Activated CD4-positive, alpha-beta memory T cell treated with anti-CD3 and anti-CD28 coated beads for 36 hours (primary cell): ENCODE measurements around the gene SARS1. TPM values are rescaled to one million over a fixed set of nuclear protein-coding genes. Genes with fewer than 3 reads are reported as not detected.

Source experiments
- CTCF ChIA-PET: fragments of 350-600 bp; sonication (Branson Sonifier 250); formaldehyde crosslinking; loops from one replicate; lab custom pipeline; 2021; ENCODE audit warnings: antibody characterized with exemption, inconsistent platforms; lab: Charles Lee
- POLR2A ChIA-PET: fragments of 350-600 bp; sonication (Branson Sonifier 250); formaldehyde crosslinking; loops from one replicate; lab custom pipeline; 2021; ENCODE audit warnings: antibody characterized with exemption; lab: Charles Lee
- DNase-seq: peaks from one replicate; pipeline ENCODE4 v3.0.0-alpha.2; 2020
- H3K27ac Mint-ChIP-seq: one replicate; pipeline ENCODE4 v1.8.0; 2021; ENCODE audit warnings: mixed read lengths
- H3K27me3 Mint-ChIP-seq: one replicate; pipeline ENCODE4 v1.8.0; 2021; ENCODE audit warnings: mixed read lengths
- H3K36me3 Mint-ChIP-seq: one replicate; pipeline ENCODE4 v1.8.0; 2021; ENCODE audit warnings: mixed read lengths
- H3K4me1 Mint-ChIP-seq: one replicate; pipeline ENCODE4 v1.8.0; 2021; ENCODE audit warnings: low read depth, mixed read lengths
- H3K4me3 Mint-ChIP-seq: one replicate; pipeline ENCODE4 v1.8.0; 2021; ENCODE audit warnings: mild to moderate bottlenecking, mixed read lengths
- H3K9me3 Mint-ChIP-seq: one replicate; pipeline ENCODE4 v1.8.0; 2021; ENCODE audit warnings: mixed read lengths
- intact Hi-C: fragments of 100-400 bp; cut with micrococcal nuclease; formaldehyde crosslinking; loops from one replicate; pipeline ENCODE4 v1.15.1; 2023
- total RNA-seq, 2 experiments: library from RNA; stranded (reverse); gene quantifications; one replicate each; pipeline ENCODE4 v1.2.3, GENCODE V29; 2021

The SARS1 gene
- total RNA-seq, 2 experiments from 2014 or later = 245 to 251 TPM

DNA sequence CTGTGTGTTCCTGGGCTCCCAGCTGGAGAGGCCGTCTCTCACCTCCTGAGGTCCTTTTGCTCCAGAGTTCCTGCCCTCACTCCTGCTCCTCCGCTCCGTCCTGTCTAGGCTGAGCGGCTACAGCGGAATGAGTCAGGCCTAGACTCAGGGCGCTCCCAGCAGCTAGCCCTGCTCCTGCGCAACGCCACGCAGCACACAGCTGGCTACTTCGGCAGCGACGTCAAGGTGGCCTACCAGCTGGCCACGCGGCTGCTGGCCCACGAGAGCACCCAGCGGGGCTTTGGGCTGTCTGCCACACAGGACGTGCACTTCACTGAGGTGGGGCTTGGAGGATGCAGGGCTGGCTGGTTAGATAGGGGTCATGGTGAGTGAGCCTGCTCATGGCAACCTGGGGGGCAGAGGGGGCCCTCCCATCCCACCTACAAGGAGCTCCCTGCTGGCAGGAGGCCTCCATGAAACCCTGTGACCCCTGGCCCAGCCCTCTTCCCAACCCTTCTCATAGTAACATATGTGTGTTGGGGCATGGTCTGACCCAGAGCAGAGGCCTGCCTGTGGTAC lies 54.1 kb downstream of the SARS1 start:
- DNase-seq = no peak
- H3K36me3 Mint-ChIP-seq = no peaks in the 10 kb centered on the region
- no peak overlapping the region for H3K27ac Mint-ChIP-seq
- ChIA-PET CTCF (interaction anchor here (0.8 to 6.5 kb wide), 4 partner anchors 12 to 264 kb away, joined by 3 to 72 read pairs (median 10); partner anchors contain the start of genes PSRC1 and SORT1), POLR2A (no interaction called here)
- no peaks in the 10 kb centered on the region for H3K9me3 Mint-ChIP-seq
- H3K27me3 Mint-ChIP-seq = no peaks in the 10 kb centered on the region
- peaks cover 1% of the 10 kb centered on the region for H3K4me1 Mint-ChIP-seq
- no peak overlapping the region for H3K4me3 Mint-ChIP-seq
- intact Hi-C loops = no loop called here

DNA sequence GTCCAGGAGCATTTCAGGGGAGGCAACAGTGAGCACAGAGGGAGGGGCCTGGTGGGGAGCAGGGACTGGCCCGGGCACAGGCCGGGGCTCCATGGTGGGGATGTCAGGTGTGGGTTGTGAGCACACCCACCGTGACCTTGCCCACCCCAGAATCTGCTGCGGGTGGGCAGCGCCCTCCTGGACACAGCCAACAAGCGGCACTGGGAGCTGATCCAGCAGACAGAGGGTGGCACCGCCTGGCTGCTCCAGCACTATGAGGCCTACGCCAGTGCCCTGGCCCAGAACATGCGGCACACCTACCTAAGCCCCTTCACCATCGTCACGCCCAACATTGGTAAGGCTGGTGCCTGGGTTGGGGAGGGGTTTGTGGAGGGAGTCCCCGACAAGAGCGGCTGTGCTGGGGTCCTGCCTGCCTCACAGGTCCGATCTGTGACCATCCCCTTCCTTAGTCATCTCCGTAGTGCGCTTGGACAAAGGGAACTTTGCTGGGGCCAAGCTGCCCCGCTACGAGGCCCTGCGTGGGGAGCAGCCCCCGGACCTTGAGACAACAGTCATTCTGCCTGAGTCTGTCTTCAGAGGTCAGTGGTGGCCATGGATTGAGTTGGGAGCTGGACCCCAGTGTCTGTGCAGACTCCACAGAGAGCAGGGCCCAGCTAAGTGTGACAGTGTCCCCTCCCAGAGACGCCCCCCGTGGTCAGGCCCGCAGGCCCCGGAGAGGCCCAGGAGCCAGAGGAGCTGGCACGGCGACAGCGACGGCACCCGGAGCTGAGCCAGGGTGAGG lies 54.9 kb downstream of the SARS1 start:
- Mint-ChIP-seq H3K36me3 (no peaks in the 10 kb centered on the region), H3K27ac (no peak overlapping the region), H3K4me3 (no peak overlapping the region), H3K4me1 (no peaks in the 10 kb centered on the region), H3K9me3 (no peaks in the 10 kb centered on the region), H3K27me3 (no peaks in the 10 kb centered on the region)
- no peak for DNase-seq
- ChIA-PET CTCF (interaction anchor here (0.6 to 6.5 kb wide), 6 partner anchors 11 to 264 kb away, joined by 3 to 72 read pairs (median 3); partner anchors contain the start of genes PSRC1 and SORT1), POLR2A (no interaction called here)
- intact Hi-C loops = no loop called here

DNA sequence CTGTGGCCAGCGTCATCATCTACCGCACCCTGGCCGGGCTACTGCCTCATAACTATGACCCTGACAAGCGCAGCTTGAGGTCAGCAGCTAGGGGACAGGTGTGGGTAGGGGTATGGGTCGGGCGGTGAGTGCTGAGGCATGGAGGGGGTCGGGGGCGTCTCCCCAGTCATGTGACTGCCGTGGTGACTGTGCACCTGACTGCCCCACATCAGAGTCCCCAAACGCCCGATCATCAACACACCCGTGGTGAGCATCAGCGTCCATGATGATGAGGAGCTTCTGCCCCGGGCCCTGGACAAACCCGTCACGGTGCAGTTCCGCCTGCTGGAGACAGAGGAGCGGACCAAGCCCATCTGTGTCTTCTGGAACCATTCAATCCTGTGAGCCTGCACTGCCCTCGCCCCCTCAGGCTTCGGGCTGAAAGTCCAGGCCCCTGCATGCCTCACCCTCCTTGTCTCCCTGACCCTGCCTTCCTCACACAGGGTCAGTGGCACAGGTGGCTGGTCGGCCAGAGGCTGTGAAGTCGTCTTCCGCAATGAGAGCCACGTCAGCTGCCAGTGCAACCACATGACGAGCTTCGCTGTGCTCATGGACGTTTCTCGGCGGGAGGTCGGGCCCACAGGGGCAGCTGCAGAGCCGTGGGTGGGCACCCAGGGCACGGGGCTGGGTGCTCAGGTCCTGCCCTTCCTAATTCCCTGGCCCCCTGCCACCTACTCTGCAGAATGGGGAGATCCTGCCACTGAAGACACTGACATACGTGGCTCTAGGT lies 55.7 kb downstream of the SARS1 start:
- intact Hi-C loops = no loop called here
- DNase-seq = no peak
- no peaks in the 10 kb centered on the region for H3K36me3 Mint-ChIP-seq
- no peaks in the 10 kb centered on the region for H3K27me3 Mint-ChIP-seq
- ChIA-PET CTCF (interaction anchor here (0.9 kb wide), 1 partner anchor 129 kb away, joined by 3 read pairs; the partner anchor contains the start of gene SORT1), POLR2A (no interaction called here)
- no peaks in the 10 kb centered on the region for H3K9me3 Mint-ChIP-seq
- no peaks in the 10 kb centered on the region for H3K4me1 Mint-ChIP-seq
- no peak overlapping the region for H3K4me3 Mint-ChIP-seq
- no peak overlapping the region for H3K27ac Mint-ChIP-seq

DNA sequence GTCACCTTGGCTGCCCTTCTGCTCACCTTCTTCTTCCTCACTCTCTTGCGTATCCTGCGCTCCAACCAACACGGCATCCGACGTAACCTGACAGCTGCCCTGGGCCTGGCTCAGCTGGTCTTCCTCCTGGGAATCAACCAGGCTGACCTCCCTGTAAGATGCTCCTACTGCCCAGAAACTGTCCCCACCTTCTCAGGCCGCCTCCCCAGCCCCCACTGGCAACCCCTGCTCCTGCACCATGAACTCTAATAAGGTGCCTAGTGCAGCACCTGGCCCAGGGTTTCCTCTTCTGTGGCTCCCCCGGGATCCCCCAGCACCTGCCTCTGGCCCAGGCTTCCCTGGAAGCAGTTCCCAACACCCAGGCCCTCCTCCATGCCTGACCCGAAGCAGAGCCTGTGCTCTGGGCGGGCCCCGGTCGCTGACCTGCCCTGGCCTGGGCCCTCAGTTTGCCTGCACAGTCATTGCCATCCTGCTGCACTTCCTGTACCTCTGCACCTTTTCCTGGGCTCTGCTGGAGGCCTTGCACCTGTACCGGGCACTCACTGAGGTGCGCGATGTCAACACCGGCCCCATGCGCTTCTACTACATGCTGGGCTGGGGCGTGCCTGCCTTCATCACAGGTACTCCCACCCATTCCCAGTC lies 56.4 kb downstream of the SARS1 start:
- Mint-ChIP-seq H3K27me3 (no peaks in the 10 kb centered on the region), H3K4me3 (no peak overlapping the region), H3K36me3 (no peaks in the 10 kb centered on the region), H3K9me3 (no peaks in the 10 kb centered on the region), H3K27ac (no peak overlapping the region), H3K4me1 (no peaks in the 10 kb centered on the region)
- ChIA-PET CTCF (no interaction called here), POLR2A (no interaction called here)
- no peak for DNase-seq
- intact Hi-C loops = loop anchor here (10.0 kb wide), 1 partner anchor 65 kb away; no protein-coding TSS in a partner anchor

DNA sequence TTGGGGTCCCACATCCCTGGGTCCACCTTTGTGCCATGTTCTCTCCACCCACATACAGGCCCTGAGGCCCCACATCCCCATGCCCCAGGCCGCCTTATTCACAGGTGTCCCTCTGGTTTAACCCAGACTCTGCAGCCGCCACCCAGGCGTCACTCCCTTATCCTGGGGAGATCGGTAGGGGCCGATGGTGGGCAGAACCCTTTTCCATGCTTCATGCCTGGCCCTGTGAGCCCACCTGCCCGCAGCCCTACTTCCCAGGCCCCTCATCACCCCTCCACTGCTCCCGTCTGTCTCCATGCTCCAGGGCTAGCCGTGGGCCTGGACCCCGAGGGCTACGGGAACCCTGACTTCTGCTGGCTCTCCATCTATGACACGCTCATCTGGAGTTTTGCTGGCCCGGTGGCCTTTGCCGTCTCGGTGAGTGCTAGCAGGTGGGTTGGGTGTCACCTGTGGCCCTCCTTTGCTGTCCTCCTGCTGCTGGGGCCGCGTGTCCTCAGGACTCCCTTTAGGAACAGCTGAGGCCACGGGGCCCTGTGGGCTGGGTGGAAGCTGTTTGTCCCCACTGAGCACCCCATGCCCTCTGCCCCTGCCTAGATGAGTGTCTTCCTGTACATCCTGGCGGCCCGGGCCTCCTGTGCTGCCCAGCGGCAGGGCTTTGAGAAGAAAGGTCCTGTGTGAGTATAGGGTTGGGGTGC lies 57.1 kb downstream of the SARS1 start:
- H3K4me1 Mint-ChIP-seq = no peaks in the 10 kb centered on the region
- H3K27me3 Mint-ChIP-seq = no peaks in the 10 kb centered on the region
- ChIA-PET CTCF (no interaction called here), POLR2A (no interaction called here)
- no peak overlapping the region for H3K27ac Mint-ChIP-seq
- no peaks in the 10 kb centered on the region for H3K36me3 Mint-ChIP-seq
- H3K4me3 Mint-ChIP-seq = no peak overlapping the region
- intact Hi-C loops = loop anchor here (10.0 kb wide), 1 partner anchor 66 kb away; no protein-coding TSS in a partner anchor
- no peaks in the 10 kb centered on the region for H3K9me3 Mint-ChIP-seq
- no peak for DNase-seq

DNA sequence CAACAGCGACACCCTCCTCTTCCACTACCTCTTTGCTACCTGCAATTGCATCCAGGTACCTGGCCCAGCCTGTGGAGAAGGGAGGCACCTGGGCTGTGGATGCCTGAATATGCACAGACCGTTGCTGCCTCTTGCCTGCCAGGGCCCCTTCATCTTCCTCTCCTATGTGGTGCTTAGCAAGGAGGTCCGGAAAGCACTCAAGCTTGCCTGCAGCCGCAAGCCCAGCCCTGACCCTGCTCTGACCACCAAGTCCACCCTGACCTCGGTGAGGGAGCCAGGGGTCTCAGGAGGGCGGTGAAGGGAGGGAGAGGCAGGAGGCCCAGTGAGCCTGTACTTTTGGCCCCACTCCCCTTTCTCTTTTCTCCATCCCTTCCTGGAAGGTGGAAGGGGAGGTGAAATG lies 57.7 kb downstream of the SARS1 start:
- Mint-ChIP-seq H3K4me3 (no peak overlapping the region), H3K9me3 (no peaks in the 10 kb centered on the region), H3K27me3 (no peaks in the 10 kb centered on the region), H3K4me1 (no peaks in the 10 kb centered on the region), H3K27ac (no peak overlapping the region), H3K36me3 (no peaks in the 10 kb centered on the region)
- CTCF ChIA-PET = no interaction called here
- intact Hi-C loops = loop anchor here (10.0 kb wide), 1 partner anchor 67 kb away; no protein-coding TSS in a partner anchor
- no peak for DNase-seq
- POLR2A ChIA-PET = no interaction called here

DNA sequence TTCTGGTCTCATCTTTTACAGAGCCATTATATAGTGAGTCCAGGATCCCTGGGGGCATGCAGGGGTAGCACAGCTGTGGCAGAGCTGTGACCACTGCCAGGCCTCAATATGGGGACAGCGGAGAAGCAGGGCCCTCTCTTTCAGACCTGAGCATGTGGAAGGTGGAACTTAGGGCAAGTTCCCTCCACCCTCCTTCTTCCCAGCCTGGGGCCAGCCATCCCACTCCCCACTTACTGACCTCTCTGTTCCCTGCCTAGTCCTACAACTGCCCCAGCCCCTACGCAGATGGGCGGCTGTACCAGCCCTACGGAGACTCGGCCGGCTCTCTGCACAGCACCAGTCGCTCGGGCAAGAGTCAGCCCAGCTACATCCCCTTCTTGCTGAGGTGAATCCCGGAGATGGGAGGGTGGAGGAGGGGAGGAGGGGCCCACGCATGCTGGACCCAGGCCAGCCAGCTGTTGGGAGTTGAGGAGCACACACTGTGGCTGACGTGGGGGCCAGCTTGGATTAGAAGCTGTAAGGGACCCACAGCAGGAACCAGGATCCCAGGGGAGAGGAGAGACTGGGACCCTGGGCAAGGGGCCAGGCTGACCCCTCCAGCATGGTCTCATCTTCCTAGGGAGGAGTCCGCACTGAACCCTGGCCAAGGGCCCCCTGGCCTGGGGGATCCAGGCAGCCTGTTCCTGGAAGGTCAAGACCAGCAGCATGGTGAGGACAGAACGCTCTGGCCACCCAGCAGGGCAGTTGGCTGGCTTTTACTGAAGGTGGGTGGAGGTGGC lies 58.5 kb downstream of the SARS1 start:
- POLR2A ChIA-PET = no interaction called here
- Mint-ChIP-seq H3K4me3 (no peak overlapping the region), H3K4me1 (peaks cover 2% of the 10 kb centered on the region), H3K36me3 (no peaks in the 10 kb centered on the region), H3K9me3 (no peaks in the 10 kb centered on the region), H3K27me3 (no peaks in the 10 kb centered on the region), H3K27ac (no peak overlapping the region)
- CTCF ChIA-PET = interaction anchor here (0.6 kb wide), 1 partner anchor 40 kb away, joined by 3 read pairs; no protein-coding TSS in a partner anchor
- intact Hi-C loops = loop anchor here (10.0 kb wide), 1 partner anchor 67 kb away; no protein-coding TSS in a partner anchor
- DNase-seq = no peak

DNA sequence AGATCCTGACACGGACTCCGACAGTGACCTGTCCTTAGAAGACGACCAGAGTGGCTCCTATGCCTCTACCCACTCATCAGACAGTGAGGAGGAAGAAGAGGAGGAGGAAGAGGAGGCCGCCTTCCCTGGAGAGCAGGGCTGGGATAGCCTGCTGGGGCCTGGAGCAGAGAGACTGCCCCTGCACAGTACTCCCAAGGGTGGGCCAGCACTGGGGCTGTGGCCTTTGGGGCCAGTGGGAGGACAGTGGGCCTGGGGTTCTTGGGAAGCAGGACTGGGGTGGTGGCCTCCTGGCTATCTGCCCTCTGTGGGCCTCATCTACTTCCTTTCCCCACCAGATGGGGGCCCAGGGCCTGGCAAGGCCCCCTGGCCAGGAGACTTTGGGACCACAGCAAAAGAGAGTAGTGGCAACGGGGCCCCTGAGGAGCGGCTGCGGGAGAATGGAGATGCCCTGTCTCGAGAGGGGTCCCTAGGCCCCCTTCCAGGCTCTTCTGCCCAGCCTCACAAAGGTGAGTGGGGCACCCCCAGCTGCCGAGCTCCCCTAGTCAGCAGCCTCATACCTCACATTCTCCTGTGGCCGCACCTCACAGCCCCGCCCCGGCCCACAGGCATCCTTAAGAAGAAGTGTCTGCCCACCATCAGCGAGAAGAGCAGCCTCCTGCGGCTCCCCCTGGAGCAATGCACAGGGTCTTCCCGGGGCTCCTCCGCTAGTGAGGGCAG lies 59.3 kb downstream of the SARS1 start:
- CTCF ChIA-PET = interaction anchor here (0.8 kb wide), 1 partner anchor 259 kb away, joined by 4 read pairs; no protein-coding TSS in a partner anchor
- no peaks in the 10 kb centered on the region for H3K9me3 Mint-ChIP-seq
- DNase-seq = no peak

DNA sequence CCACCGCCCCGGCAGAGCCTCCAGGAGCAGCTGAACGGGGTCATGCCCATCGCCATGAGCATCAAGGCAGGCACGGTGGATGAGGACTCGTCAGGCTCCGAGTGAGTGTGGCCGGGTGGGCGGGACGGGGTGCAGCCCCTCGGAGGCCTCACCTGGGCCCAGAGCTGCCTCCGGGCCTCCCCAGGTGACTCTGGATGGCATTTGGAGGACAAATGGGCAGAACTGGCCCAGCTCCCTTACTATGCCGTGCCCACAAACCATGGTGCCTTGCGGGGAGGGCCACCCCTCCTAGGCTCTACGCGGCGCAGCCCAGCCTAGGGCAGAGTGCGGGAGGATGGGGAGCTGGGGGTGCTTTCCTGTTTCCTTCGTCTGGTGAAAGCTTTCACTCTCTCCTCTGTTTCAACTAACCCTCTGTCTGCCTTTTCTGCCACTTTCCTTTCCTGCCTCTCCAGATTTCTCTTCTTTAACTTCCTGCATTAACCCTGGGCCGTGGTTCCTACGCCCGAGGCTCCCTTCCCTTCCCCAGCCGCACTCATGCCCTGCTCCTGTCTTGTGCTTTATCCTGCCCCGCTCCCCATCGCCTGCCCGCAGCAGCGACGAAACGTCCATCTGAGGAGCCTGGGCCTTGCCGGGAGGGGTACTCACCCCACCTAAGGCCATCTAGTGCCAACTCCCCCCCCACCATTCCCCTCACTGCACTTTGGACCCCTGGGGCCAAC lies 60.0 kb downstream of the SARS1 start:
- ChIA-PET POLR2A (no interaction called here), CTCF (interaction anchor here (0.8 kb wide), 1 partner anchor 259 kb away, joined by 4 read pairs; no protein-coding TSS in a partner anchor)
- no peaks in the 10 kb centered on the region for H3K36me3 Mint-ChIP-seq
- H3K9me3 Mint-ChIP-seq = no peaks in the 10 kb centered on the region
- intact Hi-C loops = loop anchor here (10.0 kb wide), 1 partner anchor 69 kb away; no protein-coding TSS in a partner anchor
- no peak overlapping the region for H3K4me3 Mint-ChIP-seq
- no peaks in the 10 kb centered on the region for H3K27me3 Mint-ChIP-seq
- peaks cover 4% of the 10 kb centered on the region for H3K4me1 Mint-ChIP-seq
- no peak overlapping the region for H3K27ac Mint-ChIP-seq
- no peak for DNase-seq

More for the DNA sequence above, 59.3 kb downstream of the SARS1 start:
- H3K4me3 Mint-ChIP-seq = no peak overlapping the region
- H3K27ac Mint-ChIP-seq = no peak overlapping the region
- POLR2A ChIA-PET = no interaction called here
- H3K4me1 Mint-ChIP-seq = peaks cover 4% of the 10 kb centered on the region
- no peaks in the 10 kb centered on the region for H3K27me3 Mint-ChIP-seq
- H3K36me3 Mint-ChIP-seq = no peaks in the 10 kb centered on the region
- intact Hi-C loops = loop anchor here (10.0 kb wide), 1 partner anchor 68 kb away; no protein-coding TSS in a partner anchor
